HEK293 (cell line): Measurements from ENCODE around the gene CUL3.

Experiments used
- CTCF ChIA-PET: fragments of 350-600 bp; formaldehyde crosslinking; extraction: SDS; loops from one replicate; lab custom pipeline; 2021; ENCODE audit warnings: antibody characterized with exemption; lab: Yijun Ruan, JAX
- POLR2A ChIA-PET: fragments of 300-600 bp; formaldehyde crosslinking; extraction: SDS; loops from one replicate; lab custom pipeline; 2020; ENCODE audit warnings: antibody characterized with exemption, inconsistent platforms; lab: Yijun Ruan, JAX
- H3K27ac ChIP-seq: fragments of 200-500 bp; sonication (Bioruptor generic); 2 replicates; pipeline ENCODE4 v1.5.1; 2014; ENCODE audit warnings: low read depth, low read length, control low read depth, inconsistent platforms; ENCODE audit errors: extremely low read depth
- H3K36me3 ChIP-seq, 2 experiments: fragments of 200-500 bp in 1 of 2; sonication (Bioruptor generic) in 1 of 2; 1 replicate in 1 of 2; 2 replicates in 1 of 2; pipeline ENCODE4 v1.5.1; 2014 to 2017; ENCODE audit warnings: inconsistent platforms in 2 of 2, low read length in 2 of 2; ENCODE audit not compliant: control insufficient read depth in 2 of 2, insufficient read depth in 1 of 2
- H3K4me1 ChIP-seq: fragments of 200-500 bp; sonication (Bioruptor generic); 2 replicates; pipeline ENCODE4 v1.5.1; 2014; ENCODE audit warnings: mild to moderate bottlenecking, low read length, inconsistent platforms; ENCODE audit not compliant: control insufficient read depth, insufficient read depth
- H3K4me3 ChIP-seq: 2 replicates; pipeline ENCODE4 v1.5.1; 2011; ENCODE audit warnings: low read depth, mild to moderate bottlenecking, control low read depth, low read length, moderate library complexity
- H3K9me3 ChIP-seq: fragments of 200-500 bp; sonication (Bioruptor generic); 2 replicates; pipeline ENCODE4 v1.5.1; 2014; ENCODE audit warnings: low read depth, low read length, inconsistent platforms; ENCODE audit not compliant: control insufficient read depth, insufficient read depth
- AEBP2 ChIP-seq: fragments of 450-650 bp; formaldehyde crosslinking; IDR thresholded peaks from 2 replicates; pipeline ENCODE4 v1.5.1; 2016; ENCODE audit warnings: missing biosample characterization, missing genetic modification characterization, borderline replicate concordance
- PRDM10 ChIP-seq: fragments of 450-650 bp; formaldehyde crosslinking; IDR thresholded peaks from 2 replicates; pipeline ENCODE4 v1.5.1; 2016; ENCODE audit warnings: missing biosample characterization, missing genetic modification characterization
- PRDM4 ChIP-seq: fragments of 450-650 bp; formaldehyde crosslinking; IDR thresholded peaks from 2 replicates; pipeline ENCODE4 v1.5.1; 2017; ENCODE audit warnings: missing biosample characterization, missing genetic modification characterization
- ZBTB48 ChIP-seq: fragments of 450-650 bp; formaldehyde crosslinking; IDR thresholded peaks from 2 replicates; pipeline ENCODE4 v1.5.1; 2016; ENCODE audit warnings: missing biosample characterization, missing genetic modification characterization
- ZFP3 ChIP-seq: fragments of 450-650 bp; formaldehyde crosslinking; IDR thresholded peaks from 2 replicates; pipeline ENCODE4 v1.5.1; 2016; ENCODE audit warnings: low read depth, missing biosample characterization, missing genetic modification characterization
- ZNF146 ChIP-seq: fragments of 450-650 bp; formaldehyde crosslinking; IDR thresholded peaks from 2 replicates; pipeline ENCODE4 v1.5.1; 2016; ENCODE audit warnings: missing biosample characterization, missing genetic modification characterization
- ZNF19 ChIP-seq: fragments of 450-650 bp; formaldehyde crosslinking; IDR thresholded peaks from 2 replicates; pipeline ENCODE4; 2016; ENCODE audit warnings: missing biosample characterization, missing genetic modification characterization, low read depth
- ZNF23 ChIP-seq: fragments of 450-650 bp; formaldehyde crosslinking; IDR thresholded peaks from 2 replicates; pipeline ENCODE4 v1.5.1; 2016; ENCODE audit warnings: missing biosample characterization, missing genetic modification characterization, borderline replicate concordance
- ZNF311 ChIP-seq: fragments of 450-650 bp; formaldehyde crosslinking; IDR thresholded peaks from 2 replicates; pipeline ENCODE4 v1.5.1; 2017; ENCODE audit warnings: missing biosample characterization, missing genetic modification characterization, borderline replicate concordance
- ZNF324 ChIP-seq: fragments of 450-650 bp; formaldehyde crosslinking; IDR thresholded peaks from 2 replicates; pipeline ENCODE4 v1.5.1; 2016; ENCODE audit warnings: missing biosample characterization, missing genetic modification characterization
- ZNF335 ChIP-seq: fragments of 450-650 bp; formaldehyde crosslinking; conservative IDR thresholded peaks from 2 replicates; pipeline ENCODE4 v1.5.1; 2016; ENCODE audit warnings: missing biosample characterization, missing genetic modification characterization
- ZNF404 ChIP-seq: fragments of 450-650 bp; formaldehyde crosslinking; IDR thresholded peaks from 2 replicates; pipeline ENCODE4 v1.5.1; 2017; ENCODE audit warnings: missing biosample characterization, missing genetic modification characterization
- ZNF416 ChIP-seq: fragments of 450-650 bp; formaldehyde crosslinking; IDR thresholded peaks from 2 replicates; pipeline ENCODE4 v1.5.1; 2016; ENCODE audit warnings: missing biosample characterization, missing genetic modification characterization
- ZNF530 ChIP-seq: fragments of 450-650 bp; formaldehyde crosslinking; IDR thresholded peaks from 2 replicates; pipeline ENCODE4 v1.5.1; 2016; ENCODE audit warnings: low read depth, missing biosample characterization, missing genetic modification characterization
- ZNF561 ChIP-seq: fragments of 450-650 bp; IDR thresholded peaks from 2 replicates; pipeline ENCODE4 v1.5.1; 2018; ENCODE audit warnings: missing biosample characterization, missing genetic modification characterization, borderline replicate concordance
- ZNF660 ChIP-seq: fragments of 450-650 bp; IDR thresholded peaks from 2 replicates; pipeline ENCODE4 v1.5.1; 2018; ENCODE audit warnings: missing biosample characterization, mild to moderate bottlenecking, missing genetic modification characterization
- ZNF777 ChIP-seq: fragments of 450-650 bp; formaldehyde crosslinking; IDR thresholded peaks from 2 replicates; pipeline ENCODE4 v1.5.1; 2017; ENCODE audit warnings: missing biosample characterization, missing genetic modification characterization, borderline replicate concordance
- ZSCAN16 ChIP-seq: fragments of 450-650 bp; formaldehyde crosslinking; IDR thresholded peaks from 2 replicates; pipeline ENCODE4 v1.5.1; 2016; ENCODE audit warnings: missing biosample characterization, missing genetic modification characterization
- TF ChIP-seq, protein P1 (sequence below): fragments of 450-650 bp; formaldehyde crosslinking; IDR thresholded peaks from 2 replicates; pipeline ENCODE4 v1.5.1; 2016; ENCODE audit warnings: missing biosample characterization, missing genetic modification characterization
- TF ChIP-seq, protein P2 (sequence below): fragments of 450-650 bp; formaldehyde crosslinking; IDR thresholded peaks from 2 replicates; pipeline ENCODE4 v1.5.1; 2017; ENCODE audit warnings: missing biosample characterization, mild to moderate bottlenecking, missing genetic modification characterization, moderate library complexity

CUL3 gene

DNA sequence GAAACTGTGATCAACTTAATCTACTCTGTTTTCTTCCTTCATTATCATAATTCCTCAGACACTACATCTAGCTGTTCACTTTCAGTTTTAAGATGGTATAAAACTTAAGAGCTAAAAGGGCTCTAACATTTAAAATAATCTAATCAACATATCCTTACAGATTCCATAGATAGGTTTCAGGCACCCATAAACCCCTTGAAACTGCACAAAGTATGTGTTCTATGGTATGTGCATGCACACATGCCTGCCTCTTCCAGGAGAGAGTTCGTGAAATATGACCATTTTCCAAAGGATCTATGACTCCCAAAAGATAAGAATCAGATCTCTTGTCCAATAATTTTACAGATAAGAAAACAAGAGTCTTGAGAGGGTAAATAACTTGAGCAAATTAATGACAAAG is 59.4 kb downstream of the CUL3 start:
- H3K9me3 ChIP-seq, result no peaks in the 10 kb centered on the region
- H3K4me3 ChIP-seq, result no peak overlapping the region
- peaks cover 32% of the 10 kb centered on the region for H3K4me1 ChIP-seq
- H3K36me3 ChIP-seq, result peaks cover 0 to 10% of the 10 kb centered on the region in 2 experiments
- no peak overlapping the region for H3K27ac ChIP-seq
- CTCF ChIA-PET, result interaction anchor here (0.6 kb wide), 2 partner anchors 14 to 20 kb away, joined by 3 read pairs; no protein-coding TSS in a partner anchor
- TF ChIP-seq PRDM4 (tag by site-specific recombination) (peak; percentile 70; the same call in 1 of the 2 replicates), ZNF416 (tag by site-specific recombination) (no peak), ZFP3 (tag by site-specific recombination) (no peak)
- POLR2A ChIA-PET, result interaction anchor here (0.6 kb wide), 1 partner anchor 54 kb away, joined by 6 read pairs; no protein-coding TSS in a partner anchor

- ChIA-PET CTCF (no interaction called here), POLR2A (no interaction called here)
- Histone ChIP-seq H3K4me1 (peaks cover 37% of the 10 kb centered on the region), H3K9me3 (no peaks in the 10 kb centered on the region), H3K27ac (no peak overlapping the region), H3K36me3 (peaks cover 0 to 2% of the 10 kb centered on the region in 2 experiments; a peak in 2 of 3 replicates), H3K4me3 (no peak overlapping the region)
- TF ChIP-seq ZNF335 (tag by site-specific recombination) (no peak), ZNF324 (tag by site-specific recombination) (no peak), PRDM10 (tag by site-specific recombination) (no peak), ZSCAN16 (no peak), ZNF777 (tag by site-specific recombination) (no peak), ZNF660 (tag by site-specific recombination) (no peak), AEBP2 (tag by site-specific recombination) (no peak), ZNF146 (tag by site-specific recombination) (no peak), ZNF530 (tag by site-specific recombination) (no peak), ZNF311 (tag by site-specific recombination) (no peak), ZBTB48 (tag by site-specific recombination) (no peak), ZNF404 (tag by site-specific recombination) (no peak), ZNF23 (tag by site-specific recombination) (no peak), ZNF561 (tag by site-specific recombination) (no peak), ZNF19 (no peak)
- TF ChIP-seq, protein P1, sequence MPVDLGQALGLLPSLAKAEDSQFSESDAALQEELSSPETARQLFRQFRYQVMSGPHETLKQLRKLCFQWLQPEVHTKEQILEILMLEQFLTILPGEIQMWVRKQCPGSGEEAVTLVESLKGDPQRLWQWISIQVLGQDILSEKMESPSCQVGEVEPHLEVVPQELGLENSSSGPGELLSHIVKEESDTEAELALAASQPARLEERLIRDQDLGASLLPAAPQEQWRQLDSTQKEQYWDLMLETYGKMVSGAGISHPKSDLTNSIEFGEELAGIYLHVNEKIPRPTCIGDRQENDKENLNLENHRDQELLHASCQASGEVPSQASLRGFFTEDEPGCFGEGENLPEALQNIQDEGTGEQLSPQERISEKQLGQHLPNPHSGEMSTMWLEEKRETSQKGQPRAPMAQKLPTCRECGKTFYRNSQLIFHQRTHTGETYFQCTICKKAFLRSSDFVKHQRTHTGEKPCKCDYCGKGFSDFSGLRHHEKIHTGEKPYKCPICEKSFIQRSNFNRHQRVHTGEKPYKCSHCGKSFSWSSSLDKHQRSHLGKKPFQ (tag by site-specific recombination), result no peak
- TF ChIP-seq, protein P2, sequence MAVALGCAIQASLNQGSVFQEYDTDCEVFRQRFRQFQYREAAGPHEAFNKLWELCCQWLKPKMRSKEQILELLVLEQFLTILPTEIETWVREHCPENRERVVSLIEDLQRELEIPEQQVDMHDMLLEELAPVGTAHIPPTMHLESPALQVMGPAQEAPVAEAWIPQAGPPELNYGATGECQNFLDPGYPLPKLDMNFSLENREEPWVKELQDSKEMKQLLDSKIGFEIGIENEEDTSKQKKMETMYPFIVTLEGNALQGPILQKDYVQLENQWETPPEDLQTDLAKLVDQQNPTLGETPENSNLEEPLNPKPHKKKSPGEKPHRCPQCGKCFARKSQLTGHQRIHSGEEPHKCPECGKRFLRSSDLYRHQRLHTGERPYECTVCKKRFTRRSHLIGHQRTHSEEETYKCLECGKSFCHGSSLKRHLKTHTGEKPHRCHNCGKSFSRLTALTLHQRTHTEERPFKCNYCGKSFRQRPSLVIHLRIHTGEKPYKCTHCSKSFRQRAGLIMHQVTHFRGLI (tag by site-specific recombination), result no peak
These were observed 60.5 kb downstream of the CUL3 start for GRCh38 chr2:224524657-224525056.
